ENCODE data around the gene LRRC51. TPM values are rescaled to one million over a fixed set of nuclear protein-coding genes. Genes with fewer than 3 reads are reported as not detected.
"Not testable (repeated sequence)": the region's sequence is repeated elsewhere in the genome, so short reads cannot be mapped to it uniquely, and the experiment has no call there.

Gene LRRC51
- total RNA-seq, 1 donor from 2014 or later, result 1.4 TPM

- no peak for DNase-seq (ENCODE audit: low spot score)
These were observed 23.1 kb downstream of the LRRC51 start for GRCh38 chr11:72103754-72104167.

- no peak for DNase-seq (ENCODE audit: low spot score)
These were observed 25.2 kb downstream of the LRRC51 start, which contains the start of gene TOMT for GRCh38 chr11:72105888-72106287. Gene TOMT (plus strand): TSS chr11:72105924. CDS start chr11:72105952, 28 bp downstream.

GRCh38 chr11:72111300-72112142 lies 30.9 kb downstream of the LRRC51 start:
- no peak for DNase-seq (ENCODE audit: low spot score)

- DNase-seq (ENCODE audit: low spot score), result peak; percentile 100
These were observed 31.7 kb downstream of the LRRC51 start, which contains the start of gene ANAPC15 for GRCh38 chr11:72112143-72112977. Gene ANAPC15 (minus strand): TSS chr11:72112695. CDS start chr11:72111276, 1,419 bp downstream.

- DNase-seq (ENCODE audit: low spot score), result no peak
These were observed 32.5 kb downstream of the LRRC51 start for GRCh38 chr11:72112978-72113808.

GRCh38 chr11:72114570-72114969 lies 33.9 kb downstream of the LRRC51 start:
- DNase-seq (ENCODE audit: low spot score), result no peak

GRCh38 chr11:72116019-72116755 lies 35.5 kb downstream of the LRRC51 start:
- no peak for DNase-seq (ENCODE audit: low spot score)

- DNase-seq (ENCODE audit: low spot score), result no peak
These were observed 38.5 kb downstream of the LRRC51 start for GRCh38 chr11:72119198-72119597.

- no peak for DNase-seq (ENCODE audit: low spot score)
These were observed 40.3 kb downstream of the LRRC51 start for GRCh38 chr11:72120930-72121329.

GRCh38 chr11:72122607-72123006 lies 42.0 kb downstream of the LRRC51 start:
- DNase-seq (ENCODE audit: low spot score), result no peak

- no peak for DNase-seq (ENCODE audit: low spot score)
These were observed 42.5 kb downstream of the LRRC51 start for GRCh38 chr11:72123117-72123653.

GRCh38 chr11:72124046-72124445 lies 43.4 kb downstream of the LRRC51 start:
- no peak for DNase-seq (ENCODE audit: low spot score)

- no peak for DNase-seq (ENCODE audit: low spot score)
These were observed 45.3 kb downstream of the LRRC51 start for GRCh38 chr11:72125956-72126355.

- DNase-seq (ENCODE audit: low spot score), result no peak
These were observed 47.3 kb downstream of the LRRC51 start for GRCh38 chr11:72127923-72128322.

GRCh38 chr11:72129381-72129780 lies 48.7 kb downstream of the LRRC51 start:
- DNase-seq (ENCODE audit: low spot score), result no peak

GRCh38 chr11:72132646-72133045 lies 52.0 kb downstream of the LRRC51 start:
- no peak for DNase-seq (ENCODE audit: low spot score)

- not testable (repeated sequence) for DNase-seq (ENCODE audit: low spot score)
These were observed 54.8 kb downstream of the LRRC51 start, which contains the start of gene FOLR3 for GRCh38 chr11:72135473-72135872. Gene FOLR3 (plus strand): TSS chr11:72135725. CDS start chr11:72135953, 228 bp downstream.

GRCh38 chr11:72135891-72136683 lies 55.4 kb downstream of the LRRC51 start:
- DNase-seq (ENCODE audit: low spot score), result no peak

- no peak for DNase-seq (ENCODE audit: low spot score)
These were observed 56.1 kb downstream of the LRRC51 start for GRCh38 chr11:72136684-72137262.

Measured in umbilical cord (tissue), 2 donors.